ENCODE measurements around the gene KTN1.

KTN1 gene

GRCh38 chr14:55684956-55685584 is 105.1 kb downstream of the KTN1 start:
- DNase-seq: no peak

- DNase-seq: no peak
Observed at GRCh38 chr14:55686713-55687112, 106.7 kb downstream of the KTN1 start.

- no peak for DNase-seq
Observed at GRCh38 chr14:55688566-55688965, 108.6 kb downstream of the KTN1 start.

GRCh38 chr14:55689981-55690871 is 110.2 kb downstream of the KTN1 start:
- no peak for DNase-seq

GRCh38 chr14:55691659-55692058 is 111.7 kb downstream of the KTN1 start:
- no peak for DNase-seq

- no peak for DNase-seq
Observed at GRCh38 chr14:55693904-55694303, 113.9 kb downstream of the KTN1 start.

GRCh38 chr14:55697414-55697861 is 117.4 kb downstream of the KTN1 start:
- DNase-seq: no peak

GRCh38 chr14:55698051-55698450 is 118.0 kb downstream of the KTN1 start:
- DNase-seq: no peak

GRCh38 chr14:55699131-55700057 is 119.4 kb downstream of the KTN1 start:
- no peak for DNase-seq

GRCh38 chr14:55701638-55702037 is 121.6 kb downstream of the KTN1 start:
- no peak for DNase-seq

GRCh38 chr14:55702511-55702910 is 122.5 kb downstream of the KTN1 start:
- no peak for DNase-seq

- DNase-seq: no peak
Observed at GRCh38 chr14:55704654-55705053, 124.6 kb downstream of the KTN1 start.

GRCh38 chr14:55705651-55706364 is 125.8 kb downstream of the KTN1 start:
- DNase-seq: no peak

GRCh38 chr14:55706365-55706684 is 126.3 kb downstream of the KTN1 start:
- no peak for DNase-seq

- DNase-seq: no peak
Observed at GRCh38 chr14:55706893-55707292, 126.9 kb downstream of the KTN1 start.

GRCh38 chr14:55707365-55707804 is 127.4 kb downstream of the KTN1 start:
- peak in 1 of 2 donors; percentile 23 for DNase-seq

- DNase-seq: no peak
Observed at GRCh38 chr14:55710506-55711041, 130.6 kb downstream of the KTN1 start.

GRCh38 chr14:55711175-55711811 is 131.3 kb downstream of the KTN1 start:
- DNase-seq: no peak

GRCh38 chr14:55712491-55712890 is 132.5 kb downstream of the KTN1 start:
- DNase-seq: no peak

- no peak for DNase-seq
Observed at GRCh38 chr14:55713486-55713885, 133.5 kb downstream of the KTN1 start.

- DNase-seq: no peak
Observed at GRCh38 chr14:55715889-55716288, 135.9 kb downstream of the KTN1 start.

GRCh38 chr14:55717621-55718020 is 137.6 kb downstream of the KTN1 start:
- no peak for DNase-seq
